Measurements from ENCODE around the gene CARMIL1. TPM values are rescaled to one million over a fixed set of nuclear protein-coding genes. Genes with fewer than 3 reads are reported as not detected.
"Not testable (repeated sequence)": the region's sequence is repeated elsewhere in the genome, so short reads cannot be mapped to it uniquely, and the experiment has no call there.

The CARMIL1 gene
- total RNA-seq, 2 donors from 2014 or later: 28.7 to 31.6 TPM

DNA sequence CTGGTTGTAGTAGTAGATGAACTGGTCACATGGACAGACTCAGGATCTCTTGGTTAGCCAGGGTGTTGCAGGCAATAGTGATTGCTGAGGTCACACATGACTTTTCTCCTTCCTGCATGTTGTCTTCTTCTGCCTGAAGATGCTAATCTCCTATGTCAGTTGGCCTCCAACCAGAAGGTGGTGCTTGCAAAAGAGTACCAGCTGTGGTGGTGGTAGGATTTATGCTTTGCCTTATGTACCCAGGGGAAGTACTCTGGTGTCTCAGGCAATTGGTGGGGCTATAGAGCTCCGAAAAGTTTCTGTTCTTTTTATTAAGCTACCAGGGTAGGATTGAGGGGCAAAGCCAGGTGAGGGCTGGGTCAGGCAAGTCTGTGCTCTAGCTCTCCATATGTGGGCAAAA lies 98.5 kb downstream of the CARMIL1 start:
- Histone ChIP-seq H3K4me1 (ENCODE audit: control insufficient read depth, insufficient read depth, low read length) (no peaks in the 10 kb centered on the region), H3K9ac (ENCODE audit: extremely low read depth, low read length, poor library complexity, severe bottlenecking) (no peak overlapping the region), H3K36me3 (ENCODE audit: control insufficient read depth, insufficient read depth, low read length) (no peaks in the 10 kb centered on the region), H3K4me3 (ENCODE audit: low read length) (no peak overlapping the region), H3K9me3 (ENCODE audit: control insufficient read depth, low read length) (peaks cover 26% of the 10 kb centered on the region), H3K27ac (ENCODE audit: low read depth, low read length) (no peak overlapping the region), H3K27me3 (ENCODE audit: control insufficient read depth, insufficient read depth, low read length, poor library complexity, severe bottlenecking) (no peaks in the 10 kb centered on the region)
- H3K36me3 Mint-ChIP-seq (ENCODE audit: low read depth): peaks cover 14% of the 10 kb centered on the region
- no peak overlapping the region for H3K27ac Mint-ChIP-seq
- peaks cover 25% of the 10 kb centered on the region for H3K9me3 Mint-ChIP-seq
- H3K27me3 Mint-ChIP-seq (ENCODE audit: insufficient read depth): no peaks in the 10 kb centered on the region
- DNase-seq: no peak
- H3K4me3 Mint-ChIP-seq: no peak overlapping the region
- TF ChIP-seq, protein P1, sequence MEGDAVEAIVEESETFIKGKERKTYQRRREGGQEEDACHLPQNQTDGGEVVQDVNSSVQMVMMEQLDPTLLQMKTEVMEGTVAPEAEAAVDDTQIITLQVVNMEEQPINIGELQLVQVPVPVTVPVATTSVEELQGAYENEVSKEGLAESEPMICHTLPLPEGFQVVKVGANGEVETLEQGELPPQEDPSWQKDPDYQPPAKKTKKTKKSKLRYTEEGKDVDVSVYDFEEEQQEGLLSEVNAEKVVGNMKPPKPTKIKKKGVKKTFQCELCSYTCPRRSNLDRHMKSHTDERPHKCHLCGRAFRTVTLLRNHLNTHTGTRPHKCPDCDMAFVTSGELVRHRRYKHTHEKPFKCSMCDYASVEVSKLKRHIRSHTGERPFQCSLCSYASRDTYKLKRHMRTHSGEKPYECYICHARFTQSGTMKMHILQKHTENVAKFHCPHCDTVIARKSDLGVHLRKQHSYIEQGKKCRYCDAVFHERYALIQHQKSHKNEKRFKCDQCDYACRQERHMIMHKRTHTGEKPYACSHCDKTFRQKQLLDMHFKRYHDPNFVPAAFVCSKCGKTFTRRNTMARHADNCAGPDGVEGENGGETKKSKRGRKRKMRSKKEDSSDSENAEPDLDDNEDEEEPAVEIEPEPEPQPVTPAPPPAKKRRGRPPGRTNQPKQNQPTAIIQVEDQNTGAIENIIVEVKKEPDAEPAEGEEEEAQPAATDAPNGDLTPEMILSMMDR (conservative IDR thresholded peaks at IDR 0.05): no peak
- 80 to 97% methylated on average over 1 of the region's 1 CpG for WGBS, 2 experiments (ENCODE audit: insufficient coverage in 1 of 2, insufficient read length in 1 of 2)
- H3K4me1 Mint-ChIP-seq: no peaks in the 10 kb centered on the region

DNA sequence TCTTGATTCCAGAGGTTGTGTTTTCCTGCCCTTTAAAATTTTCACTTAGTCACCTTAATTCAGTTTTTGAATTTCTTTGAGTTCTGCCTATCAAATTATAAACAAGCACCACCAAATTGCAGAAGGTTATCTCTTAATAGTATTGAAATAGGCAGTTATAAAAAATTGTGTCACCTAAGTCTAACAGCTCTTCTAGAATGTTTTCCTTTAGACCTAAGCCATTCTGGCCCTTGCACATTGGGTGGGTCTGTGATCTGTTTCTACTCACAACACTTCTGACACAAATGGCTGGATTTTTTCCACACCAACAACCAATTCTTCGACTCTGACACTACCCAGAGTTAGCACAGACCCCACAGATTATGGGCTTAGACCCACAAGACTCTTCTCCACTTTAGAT lies 101.9 kb downstream of the CARMIL1 start:
- WGBS, 2 experiments (ENCODE audit: insufficient coverage in 1 of 2, insufficient read length in 1 of 2): 92 to 100% methylated on average over 1 of the region's 1 CpG
- Mint-ChIP-seq H3K36me3 (ENCODE audit: low read depth) (peaks cover 5% of the 10 kb centered on the region), H3K9me3 (peaks cover 6% of the 10 kb centered on the region), H3K4me3 (no peak overlapping the region), H3K4me1 (no peaks in the 10 kb centered on the region), H3K27ac (no peak overlapping the region), H3K27me3 (ENCODE audit: insufficient read depth) (no peaks in the 10 kb centered on the region)
- H3K9ac ChIP-seq (ENCODE audit: extremely low read depth, low read length, poor library complexity, severe bottlenecking): no peak overlapping the region
- no peak overlapping the region for H3K27ac ChIP-seq (ENCODE audit: low read depth, low read length)
- H3K4me1 ChIP-seq (ENCODE audit: control insufficient read depth, insufficient read depth, low read length): no peaks in the 10 kb centered on the region
- no peaks in the 10 kb centered on the region for H3K27me3 ChIP-seq (ENCODE audit: control insufficient read depth, insufficient read depth, low read length, poor library complexity, severe bottlenecking)
- TF ChIP-seq, protein P1 (conservative IDR thresholded peaks at IDR 0.05): no peak
- no peaks in the 10 kb centered on the region for H3K9me3 ChIP-seq (ENCODE audit: control insufficient read depth, low read length)
- no peak for DNase-seq
- no peaks in the 10 kb centered on the region for H3K36me3 ChIP-seq (ENCODE audit: control insufficient read depth, insufficient read depth, low read length)
- no peak overlapping the region for H3K4me3 ChIP-seq (ENCODE audit: low read length)

DNA sequence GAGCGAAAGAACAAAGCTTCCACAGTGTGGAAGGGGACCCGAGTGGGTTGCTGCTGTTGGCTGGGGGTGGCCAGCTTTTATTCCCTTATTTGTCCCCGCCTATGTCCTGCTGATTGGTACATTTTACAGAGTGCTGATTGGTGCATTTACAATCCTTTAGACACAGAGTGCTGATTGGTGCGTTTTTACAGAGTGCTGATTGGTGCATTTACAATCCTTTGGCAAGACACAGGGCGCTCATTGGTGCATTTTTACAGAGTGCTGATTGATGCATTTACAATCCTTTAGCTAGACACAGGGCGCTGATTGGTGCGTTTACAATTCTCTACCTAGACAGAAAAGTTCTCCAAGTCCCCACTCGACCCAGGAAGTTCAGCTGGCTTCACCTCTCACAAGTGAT lies 103.3 kb downstream of the CARMIL1 start:
- WGBS, 2 experiments (ENCODE audit: insufficient coverage in 1 of 2, insufficient read length in 1 of 2): 91 to 96% methylated on average over 5 to 8 of the region's 8 CpGs
- not testable (repeated sequence) for H3K36me3 Mint-ChIP-seq (ENCODE audit: low read depth); H3K27me3 ChIP-seq (ENCODE audit: control insufficient read depth, insufficient read depth, low read length, poor library complexity, severe bottlenecking); H3K4me1 ChIP-seq (ENCODE audit: control insufficient read depth, insufficient read depth, low read length); H3K27me3 Mint-ChIP-seq (ENCODE audit: insufficient read depth); H3K9me3 ChIP-seq (ENCODE audit: control insufficient read depth, low read length); H3K27ac ChIP-seq (ENCODE audit: low read depth, low read length); H3K4me1 Mint-ChIP-seq; H3K4me3 ChIP-seq (ENCODE audit: low read length); H3K9me3 Mint-ChIP-seq; DNase-seq; H3K36me3 ChIP-seq (ENCODE audit: control insufficient read depth, insufficient read depth, low read length); H3K4me3 Mint-ChIP-seq; H3K27ac Mint-ChIP-seq; H3K9ac ChIP-seq (ENCODE audit: extremely low read depth, low read length, poor library complexity, severe bottlenecking)

DNA sequence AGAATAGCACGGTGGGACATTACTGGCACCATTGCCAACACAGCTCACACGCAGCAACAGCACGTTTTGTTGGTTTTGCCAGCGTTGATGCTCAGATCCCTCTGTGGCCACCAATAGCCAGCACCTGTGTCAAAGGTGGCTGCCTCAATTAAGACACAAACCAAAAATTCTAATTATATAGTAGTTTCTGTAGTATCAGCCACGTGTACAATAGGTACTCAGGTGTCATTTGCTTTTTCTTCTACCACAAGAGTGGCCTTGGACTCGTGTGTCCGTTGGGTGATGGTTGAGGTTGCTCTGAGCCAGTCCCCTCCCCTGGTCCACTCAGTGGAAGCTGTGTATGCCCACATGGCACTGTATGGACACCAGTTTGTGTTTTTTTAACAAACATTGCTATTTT lies 105.1 kb downstream of the CARMIL1 start:
- Histone ChIP-seq H3K36me3 (ENCODE audit: control insufficient read depth, insufficient read depth, low read length) (no peaks in the 10 kb centered on the region), H3K9me3 (ENCODE audit: control insufficient read depth, low read length) (no peaks in the 10 kb centered on the region), H3K4me1 (ENCODE audit: control insufficient read depth, insufficient read depth, low read length) (no peaks in the 10 kb centered on the region), H3K27ac (ENCODE audit: low read depth, low read length) (no peak overlapping the region), H3K9ac (ENCODE audit: extremely low read depth, low read length, poor library complexity, severe bottlenecking) (no peak overlapping the region), H3K4me3 (ENCODE audit: low read length) (no peak overlapping the region), H3K27me3 (ENCODE audit: control insufficient read depth, insufficient read depth, low read length, poor library complexity, severe bottlenecking) (no peaks in the 10 kb centered on the region)
- Mint-ChIP-seq H3K36me3 (ENCODE audit: low read depth) (peaks cover 5% of the 10 kb centered on the region), H3K27ac (no peak overlapping the region), H3K9me3 (peaks cover 6% of the 10 kb centered on the region), H3K4me3 (no peak overlapping the region), H3K27me3 (ENCODE audit: insufficient read depth) (no peaks in the 10 kb centered on the region), H3K4me1 (peaks cover 3% of the 10 kb centered on the region)
- DNase-seq: no peak
- TF ChIP-seq, protein P1 (conservative IDR thresholded peaks at IDR 0.05): no peak
- WGBS, 2 experiments (ENCODE audit: insufficient coverage in 1 of 2, insufficient read length in 1 of 2): 94 to 100% methylated on average over 4 to 7 of the region's 7 CpGs

Measured in endodermal cell (in vitro differentiated cells).